ENCODE data around the gene ATG7.
"Not testable (repeated sequence)": the region's sequence is repeated elsewhere in the genome, so short reads cannot be mapped to it uniquely, and the experiment has no call there.

Gene ATG7

GRCh38 chr3:11339541-11339940, 67.3 kb downstream of the ATG7 start:
- Histone ChIP-seq H3K27me3 (ENCODE audit: control insufficient read depth, low read length) (no peaks in the 10 kb centered on the region), H4K20me1 (ENCODE audit: control insufficient read depth, insufficient read depth, low read depth, low read length) (no peaks in the 10 kb centered on the region), H3K79me2 (ENCODE audit: control insufficient read depth, low read length) (no peaks in the 10 kb centered on the region), H3K36me3 (ENCODE audit: control insufficient read depth, low read length) (no peaks in the 10 kb centered on the region), H3F3A (ENCODE audit: control insufficient read depth, insufficient read depth) (no peaks in the 10 kb centered on the region), H3K9me3 (ENCODE audit: control insufficient read depth, insufficient read depth, low read length) (no peaks in the 10 kb centered on the region), H3K4me1 (ENCODE audit: control insufficient read depth, low read length) (no peaks in the 10 kb centered on the region), H3K4me2 (ENCODE audit: low read length) (no peak overlapping the region), H3K4me3 (ENCODE audit: low read length) (no peak overlapping the region), H3K27ac (ENCODE audit: low read depth, low read length) (no peak overlapping the region), H3K9me2 (replicated peaks; ENCODE audit: control insufficient read depth, low read length) (no peaks in the 10 kb centered on the region)
- no peak for TF ChIP-seq CTCF (IDR thresholded peaks at IDR 0.05; ENCODE audit: low read depth, low read length, poor library complexity, severe bottlenecking)
- TF ChIP-seq EZH2phosphoT487 (IDR thresholded peaks at IDR 0.05; ENCODE audit: borderline replicate concordance, low read length) = no peak

GRCh38 chr3:11346416-11346815, 74.2 kb downstream of the ATG7 start:
- Histone ChIP-seq H3K9me3 (ENCODE audit: control insufficient read depth, insufficient read depth, low read length) (no peaks in the 10 kb centered on the region), H3F3A (ENCODE audit: control insufficient read depth, insufficient read depth) (no peaks in the 10 kb centered on the region), H3K79me2 (ENCODE audit: control insufficient read depth, low read length) (no peaks in the 10 kb centered on the region), H3K4me2 (ENCODE audit: low read length) (no peak overlapping the region), H4K20me1 (ENCODE audit: control insufficient read depth, insufficient read depth, low read depth, low read length) (no peaks in the 10 kb centered on the region), H3K27ac (ENCODE audit: low read depth, low read length) (no peak overlapping the region), H3K9me2 (replicated peaks; ENCODE audit: control insufficient read depth, low read length) (no peaks in the 10 kb centered on the region), H3K27me3 (ENCODE audit: control insufficient read depth, low read length) (no peaks in the 10 kb centered on the region), H3K4me1 (ENCODE audit: control insufficient read depth, low read length) (no peaks in the 10 kb centered on the region), H3K36me3 (ENCODE audit: control insufficient read depth, low read length) (peaks cover 6% of the 10 kb centered on the region), H3K4me3 (ENCODE audit: low read length) (no peak overlapping the region)
- TF ChIP-seq EZH2phosphoT487 (IDR thresholded peaks at IDR 0.05; ENCODE audit: borderline replicate concordance, low read length) (no peak), CTCF (IDR thresholded peaks at IDR 0.05; ENCODE audit: low read depth, low read length, poor library complexity, severe bottlenecking) (no peak)

- not testable (repeated sequence) for H3K27me3 ChIP-seq (ENCODE audit: control insufficient read depth, low read length); H3K79me2 ChIP-seq (ENCODE audit: control insufficient read depth, low read length); H3K27ac ChIP-seq (ENCODE audit: low read depth, low read length); H3K4me2 ChIP-seq (ENCODE audit: low read length); H3K36me3 ChIP-seq (ENCODE audit: control insufficient read depth, low read length); H3K4me1 ChIP-seq (ENCODE audit: control insufficient read depth, low read length); H3K9me2 ChIP-seq (replicated peaks; ENCODE audit: control insufficient read depth, low read length); H3F3A ChIP-seq (ENCODE audit: control insufficient read depth, insufficient read depth); H3K9me3 ChIP-seq (ENCODE audit: control insufficient read depth, insufficient read depth, low read length); H3K4me3 ChIP-seq (ENCODE audit: low read length); H4K20me1 ChIP-seq (ENCODE audit: control insufficient read depth, insufficient read depth, low read depth, low read length)
Observed at GRCh38 chr3:11348877-11349276, 76.7 kb downstream of the ATG7 start.

- Histone ChIP-seq H3K4me1 (ENCODE audit: control insufficient read depth, low read length) (no peaks in the 10 kb centered on the region), H3K27me3 (ENCODE audit: control insufficient read depth, low read length) (no peaks in the 10 kb centered on the region), H3K4me2 (ENCODE audit: low read length) (no peak overlapping the region), H3K27ac (ENCODE audit: low read depth, low read length) (no peak overlapping the region), H3K36me3 (ENCODE audit: control insufficient read depth, low read length) (peaks cover 6% of the 10 kb centered on the region), H4K20me1 (ENCODE audit: control insufficient read depth, insufficient read depth, low read depth, low read length) (no peaks in the 10 kb centered on the region), H3K9me3 (ENCODE audit: control insufficient read depth, insufficient read depth, low read length) (no peaks in the 10 kb centered on the region), H3F3A (ENCODE audit: control insufficient read depth, insufficient read depth) (no peaks in the 10 kb centered on the region), H3K9me2 (replicated peaks; ENCODE audit: control insufficient read depth, low read length) (no peaks in the 10 kb centered on the region), H3K4me3 (ENCODE audit: low read length) (no peak overlapping the region), H3K79me2 (ENCODE audit: control insufficient read depth, low read length) (no peaks in the 10 kb centered on the region)
- TF ChIP-seq EZH2phosphoT487 (IDR thresholded peaks at IDR 0.05; ENCODE audit: borderline replicate concordance, low read length) (no peak), CTCF (IDR thresholded peaks at IDR 0.05; ENCODE audit: low read depth, low read length, poor library complexity, severe bottlenecking) (no peak)
Observed at GRCh38 chr3:11349446-11349845, 77.2 kb downstream of the ATG7 start.

All from DOHH2 (cell line).